GM21367 (cell line): ENCODE data around the gene CLDN19.
"Not testable (repeated sequence)": the region's sequence is repeated elsewhere in the genome, so short reads cannot be mapped to it uniquely, and the experiment has no call there.

Source experiments
- ATAC-seq: cut with Tn5 transposase; IDR thresholded peaks from one replicate; pipeline ENCODE4 v1.9.1; 2021; ENCODE audit not compliant: unreplicated experiment

Gene CLDN19

GRCh38 chr1:42761567-42761966 is 21.5 kb upstream of the CLDN19 start:
- no peak for ATAC-seq

DNA sequence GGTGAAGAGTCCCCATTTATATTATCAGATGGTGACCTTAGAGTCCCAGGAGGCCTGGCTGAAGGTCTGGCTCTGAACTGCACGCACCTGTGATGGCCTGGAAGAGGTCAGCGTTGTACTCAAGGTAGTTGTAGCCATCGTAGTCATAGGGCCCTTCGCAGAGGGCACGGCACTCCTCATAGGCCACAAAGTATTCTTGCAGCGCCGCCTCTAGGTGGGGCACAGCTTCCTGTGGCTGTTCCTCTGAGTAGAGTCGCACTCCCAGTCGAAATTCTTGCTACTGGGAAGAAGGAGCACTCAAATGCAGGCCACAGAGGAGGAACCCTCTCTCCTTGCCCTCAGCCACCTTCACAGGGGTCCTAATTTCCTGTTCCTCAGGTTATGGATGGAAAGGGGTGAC is 19.1 kb upstream of the CLDN19 start:
- no peak for ATAC-seq

GRCh38 chr1:42758641-42759040 is 18.6 kb upstream of the CLDN19 start:
- no peak for ATAC-seq

DNA sequence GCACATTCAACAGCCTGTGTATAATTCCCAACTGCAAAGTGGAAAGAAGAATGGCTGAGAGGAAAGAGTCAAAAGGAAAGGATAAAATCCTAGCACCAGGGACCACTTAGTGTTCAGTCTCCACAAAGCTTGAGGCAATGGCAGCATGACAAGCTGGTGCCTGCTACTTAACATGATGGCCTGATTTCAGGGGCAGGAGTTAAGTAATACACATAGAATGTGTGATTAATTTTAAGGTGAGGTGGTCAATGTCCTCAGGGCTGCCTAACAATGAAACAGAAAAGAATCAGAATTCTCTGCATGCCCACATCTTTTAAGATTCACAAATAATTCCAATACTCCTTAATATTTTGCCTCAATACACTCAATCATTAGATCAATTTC is 17.8 kb upstream of the CLDN19 start:
- ATAC-seq: no peak

DNA sequence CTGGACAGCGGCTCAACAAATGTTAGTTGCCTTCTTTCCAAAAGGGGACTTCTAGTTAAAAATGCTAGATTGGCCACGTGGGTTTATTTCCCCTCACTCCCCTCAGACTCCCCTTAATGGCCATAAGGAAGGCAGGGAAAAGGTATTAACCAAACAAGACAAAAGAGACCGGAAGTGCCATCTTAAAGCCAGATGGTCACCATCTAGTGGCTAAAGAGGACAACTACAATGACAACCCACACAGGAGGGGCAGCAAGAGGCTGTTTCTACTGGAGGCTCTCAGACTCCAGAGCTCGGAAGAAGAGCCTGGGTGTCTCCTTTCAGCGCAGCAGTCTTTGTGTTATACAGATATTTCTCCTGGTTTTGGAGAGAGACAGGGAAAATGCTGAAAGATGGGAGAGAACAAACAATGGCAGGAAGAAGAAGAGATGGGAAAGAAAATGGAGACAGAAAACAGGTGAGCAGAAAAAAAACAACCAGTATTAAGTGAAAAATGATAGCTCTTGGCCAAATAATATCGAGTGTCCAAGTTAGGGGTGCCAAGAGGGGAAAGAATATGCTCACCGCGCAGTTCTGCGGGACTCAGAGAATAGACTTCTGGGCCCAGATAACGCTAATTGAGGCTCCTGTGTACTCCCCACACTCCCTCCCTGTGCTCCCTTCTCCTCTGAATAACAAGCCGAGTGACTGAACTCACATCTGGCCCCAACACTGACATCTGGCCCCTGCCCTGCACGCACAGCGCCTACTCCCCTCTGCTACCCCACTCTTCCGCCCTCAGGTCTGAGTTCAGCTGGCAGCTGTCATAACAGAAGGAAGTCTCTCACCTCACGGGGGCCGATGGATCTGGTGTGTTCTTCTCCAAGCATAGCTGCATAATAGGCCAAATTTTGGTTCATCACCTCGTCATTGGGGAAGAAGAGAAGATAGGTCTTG is 17.2 kb upstream of the CLDN19 start:
- no peak for ATAC-seq

GRCh38 chr1:42753070-42753469 is 13.0 kb upstream of the CLDN19 start:
- ATAC-seq: no peak

DNA sequence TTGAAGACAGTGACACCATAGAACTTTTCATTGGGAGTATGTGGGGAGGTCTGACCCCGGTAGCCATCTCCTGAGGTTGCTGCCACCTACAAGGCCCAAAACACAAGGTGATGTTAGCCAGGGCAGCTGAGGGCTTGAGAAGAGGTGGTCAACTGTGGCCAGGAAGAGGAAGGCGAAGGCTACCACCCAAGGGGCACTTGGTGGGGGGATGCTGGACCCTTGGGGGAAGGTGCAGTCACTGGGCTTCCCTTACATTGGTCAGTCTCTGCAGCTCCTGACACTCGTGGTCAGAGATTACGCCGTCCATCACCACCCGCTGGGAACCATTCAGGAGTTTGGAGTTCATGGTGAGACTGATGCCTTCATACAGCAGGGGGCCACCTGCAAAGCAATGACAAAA is 12.2 kb upstream of the CLDN19 start:
- no peak for ATAC-seq

GRCh38 chr1:42751511-42752070 is 11.6 kb upstream of the CLDN19 start:
- ATAC-seq: not testable (repeated sequence)

DNA sequence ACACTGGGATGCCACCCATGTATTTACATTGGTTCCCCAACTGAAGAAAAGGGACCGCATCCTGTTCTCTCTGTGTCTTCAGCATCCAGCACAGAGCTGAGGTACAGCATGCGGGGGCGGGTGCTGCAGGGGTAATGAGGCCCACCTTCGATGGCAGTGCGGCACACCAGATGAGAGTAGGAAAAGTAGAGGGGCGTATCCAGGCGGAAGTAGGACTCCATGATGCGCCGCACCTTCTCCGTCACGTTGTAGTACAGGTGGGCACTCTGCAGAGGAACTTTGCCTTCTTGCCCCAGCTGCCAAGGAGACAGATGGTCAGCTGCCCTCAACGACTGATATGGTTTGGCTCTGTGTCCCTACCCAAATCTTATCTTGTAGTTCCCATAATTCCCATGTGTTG is 10.0 kb upstream of the CLDN19 start:
- ATAC-seq: no peak

DNA sequence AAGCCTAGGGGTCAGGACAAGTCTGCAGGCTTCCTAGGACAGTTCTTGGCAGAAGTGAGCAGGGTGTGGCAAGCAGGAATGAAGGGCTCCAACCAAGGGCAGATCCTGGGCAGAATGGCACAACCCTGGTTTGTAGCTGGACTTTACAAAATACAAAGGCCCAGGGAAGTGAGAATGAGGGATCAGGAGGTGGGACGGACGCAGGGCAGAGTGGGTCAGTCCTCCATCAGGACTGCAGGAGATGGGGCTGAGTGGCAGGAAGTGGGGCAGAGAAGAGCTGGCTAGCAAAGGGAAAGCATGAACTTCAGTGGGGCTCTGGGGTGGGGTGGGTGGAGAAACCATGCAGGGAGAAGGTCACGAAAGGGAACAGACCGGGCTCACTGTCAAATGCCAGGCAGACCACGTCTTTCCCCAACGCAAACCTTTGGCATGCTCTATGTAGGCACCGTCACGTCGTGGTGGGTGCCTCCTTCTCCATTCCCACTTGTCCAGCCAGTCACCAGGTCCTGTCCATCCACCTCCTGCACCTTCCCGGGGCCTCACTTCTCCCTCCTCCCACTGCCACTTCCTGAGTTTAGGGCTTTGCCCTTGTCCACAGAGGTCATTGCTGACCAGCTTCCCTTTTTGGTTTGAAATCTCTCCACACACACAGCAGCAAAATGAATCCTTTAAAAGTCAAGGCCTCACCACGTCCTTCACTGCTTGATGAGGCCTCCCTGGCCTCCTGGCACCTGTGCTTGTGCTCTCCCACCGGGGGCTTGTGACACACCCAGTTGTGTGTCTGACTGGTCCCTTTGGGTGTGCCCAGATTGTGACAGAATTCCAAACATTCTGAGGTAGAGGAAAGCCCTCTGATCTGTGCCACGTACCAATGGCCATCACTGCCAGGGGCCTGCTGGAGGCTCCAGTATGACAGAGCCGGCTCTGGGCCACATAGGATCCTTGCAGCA is 8.7 kb upstream of the CLDN19 start:
- no peak for ATAC-seq

DNA sequence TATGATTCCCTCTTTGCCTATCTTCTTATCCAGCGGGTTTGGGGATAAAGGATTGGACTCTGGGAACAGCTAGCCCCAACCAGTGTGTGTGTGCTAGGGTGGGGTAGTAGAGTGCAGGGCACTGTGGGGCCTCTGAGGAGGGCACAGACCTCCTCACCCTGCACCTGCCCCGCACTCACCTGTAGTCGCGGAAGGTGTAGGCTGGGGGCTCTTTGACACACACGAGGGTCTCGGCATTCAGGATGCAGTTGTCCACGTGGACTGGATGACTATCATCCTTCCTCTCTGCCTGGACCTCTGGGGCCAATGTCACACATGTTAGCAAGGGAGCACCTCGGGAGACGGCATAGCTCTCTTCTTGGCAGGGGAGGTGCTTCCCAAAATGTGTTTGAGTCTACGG is 8.0 kb upstream of the CLDN19 start:
- ATAC-seq: no peak

DNA sequence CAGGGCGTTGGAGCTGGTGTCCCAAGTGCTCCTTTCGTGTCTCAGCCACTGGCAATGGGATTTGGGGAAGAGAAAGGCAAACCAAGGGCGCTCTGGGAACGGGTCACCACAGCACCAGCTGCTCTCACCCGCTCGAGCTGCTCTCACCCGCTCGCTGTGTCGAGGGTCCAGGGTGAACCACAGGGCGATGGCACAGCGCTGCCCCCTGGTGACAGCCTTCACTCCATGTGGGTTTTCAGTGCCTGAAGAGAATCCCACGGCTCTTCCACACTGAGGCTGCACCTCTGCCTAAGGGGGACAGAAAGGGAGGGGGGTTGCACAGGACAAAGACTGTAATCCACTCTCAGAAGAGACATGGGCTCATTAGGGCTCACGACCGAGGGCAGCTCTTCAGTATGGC is 7.1 kb upstream of the CLDN19 start:
- ATAC-seq: no peak

DNA sequence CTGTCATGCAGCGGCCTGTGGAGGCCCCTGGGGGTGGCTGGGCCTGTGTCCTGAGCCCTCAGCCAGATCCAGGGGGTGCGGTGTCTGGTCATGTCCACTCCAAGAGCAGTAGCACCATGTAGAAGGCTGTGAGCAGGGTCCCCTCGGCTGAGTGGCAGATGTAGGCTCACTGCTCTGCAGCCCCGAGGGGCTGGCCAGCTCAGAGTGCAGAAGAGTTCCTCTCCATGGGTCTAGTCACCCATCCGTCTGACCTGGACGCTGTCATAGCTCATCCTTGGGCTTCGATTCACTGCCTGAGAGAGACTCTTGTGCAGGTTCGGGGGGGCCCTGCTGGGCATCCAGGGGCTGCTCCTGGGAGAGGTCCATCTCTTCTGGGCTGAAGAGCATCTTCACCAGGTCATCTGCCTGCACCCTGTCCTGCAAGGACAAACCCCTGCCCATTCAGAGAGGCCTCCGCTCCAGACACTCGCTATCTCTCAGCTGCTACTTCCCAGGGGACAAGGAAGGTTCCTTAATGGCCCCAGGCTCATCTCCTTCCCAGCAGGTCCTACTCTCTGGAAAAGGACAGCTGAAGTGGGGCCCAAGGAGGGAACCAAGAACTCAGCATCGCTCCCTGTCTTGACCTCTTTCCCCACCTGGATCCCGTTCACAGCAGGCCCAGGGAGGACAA is 6.5 kb upstream of the CLDN19 start:
- no peak for ATAC-seq

- no peak for ATAC-seq
These were observed 5.8 kb upstream of the CLDN19 start for GRCh38 chr1:42745851-42746250.

DNA sequence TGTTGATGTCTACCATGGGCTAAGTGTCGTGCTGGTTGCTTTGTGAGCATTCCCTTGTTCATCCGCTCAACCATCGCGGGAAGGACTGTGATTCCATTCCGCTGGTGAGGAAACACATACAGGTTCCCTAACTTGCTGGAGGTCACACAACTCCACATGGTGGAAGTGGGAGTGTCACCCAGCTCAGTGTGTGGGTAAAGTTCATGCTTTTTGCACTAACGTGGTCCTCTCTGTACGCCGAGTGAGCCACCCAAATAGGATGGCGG is 4.0 kb upstream of the CLDN19 start:
- no peak for ATAC-seq

- ATAC-seq: no peak
These were observed 3.5 kb upstream of the CLDN19 start for GRCh38 chr1:42743317-42744147.

DNA sequence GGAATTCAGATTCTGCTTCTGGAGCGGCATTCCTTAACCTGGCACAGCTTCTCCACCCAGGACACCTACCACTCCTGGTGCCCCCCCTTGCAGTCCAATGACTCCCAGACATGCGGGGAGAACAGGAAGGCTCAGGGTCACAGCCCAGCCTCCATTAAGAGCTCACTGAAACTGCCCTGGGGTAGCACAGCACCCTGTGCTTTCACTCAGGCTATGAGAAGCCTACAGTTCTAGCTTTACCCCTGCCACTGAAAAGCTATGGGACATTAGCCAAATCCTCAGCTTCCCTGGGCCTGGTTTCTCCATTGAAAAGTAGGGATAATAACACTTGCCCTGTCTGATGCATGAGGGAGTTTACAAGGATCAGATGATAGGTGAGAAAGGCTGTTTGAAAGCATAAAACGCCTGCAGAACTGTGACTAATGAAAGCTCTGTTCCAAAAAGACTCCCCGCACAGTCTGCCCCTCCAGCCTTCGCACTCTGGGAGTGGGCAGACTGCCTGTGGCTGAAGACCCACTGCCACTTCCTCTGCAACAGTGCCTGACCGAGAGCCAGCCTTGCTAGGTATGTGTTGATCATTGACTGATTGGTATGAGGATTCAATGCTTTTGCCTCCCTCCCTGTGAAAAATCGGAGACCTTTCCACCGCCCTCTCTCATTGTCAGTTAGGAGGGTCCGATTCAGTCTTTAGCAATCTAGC is 2.7 kb upstream of the CLDN19 start:
- no peak for ATAC-seq

GRCh38 chr1:42742141-42742540 is 2.1 kb upstream of the CLDN19 start:
- ATAC-seq: no peak

GRCh38 chr1:42741706-42742105 is 1.7 kb upstream of the CLDN19 start:
- no peak for ATAC-seq
